Measurements from ENCODE around the gene AP1G1. TPM values are rescaled to one million over a fixed set of nuclear protein-coding genes. Genes with fewer than 3 reads are reported as not detected.
"Not testable (repeated sequence)": the region's sequence is repeated elsewhere in the genome, so short reads cannot be mapped to it uniquely, and the experiment has no call there.

AP1G1 gene
- total RNA-seq, 1 experiment from 2014 or later, result 51.2 TPM

- POLR2A ChIA-PET (ENCODE audit: unreplicated experiment), result no interaction called here
- no peak overlapping the region for H3K4me3 ChIP-seq (ENCODE audit: low read length)
- no peak overlapping the region for H2AFZ ChIP-seq (ENCODE audit: low read length)
- H3K79me2 ChIP-seq (ENCODE audit: low read length), result peaks cover 28% of the 10 kb centered on the region
- H3K9me3 ChIP-seq (ENCODE audit: low read length), result no peaks in the 10 kb centered on the region
- H3K4me1 ChIP-seq (ENCODE audit: insufficient read depth, low read length), result peaks cover 10% of the 10 kb centered on the region
- H3K9ac ChIP-seq (ENCODE audit: low read length), result no peak overlapping the region
- BruUV-seq (replicated peaks), result no TSS peak
- H3K27ac ChIP-seq (ENCODE audit: low read length), result no peak overlapping the region
- TF ChIP-seq EZH2 (IDR thresholded peaks at IDR 0.05; ENCODE audit: low read length, unreplicated experiment), result no peak
- TF ChIP-seq EZH2phosphoT487 (IDR thresholded peaks at IDR 0.05; ENCODE audit: borderline replicate concordance, low read length), result no peak
- no peak for TF ChIP-seq CTCF (conservative IDR thresholded peaks at IDR 0.05; ENCODE audit: low read depth, low read length)
- H3K36me3 ChIP-seq (ENCODE audit: low read depth, low read length), result no peaks in the 10 kb centered on the region
- peaks cover 4% of the 10 kb centered on the region; the same call in 1 of the 2 replicates for H4K20me1 ChIP-seq (ENCODE audit: low read length)
- H3K9me2 ChIP-seq (replicated peaks; ENCODE audit: low read length), result no peaks in the 10 kb centered on the region
- no peaks in the 10 kb centered on the region for H3F3A ChIP-seq (ENCODE audit: low read length, unreplicated experiment)
- no peaks in the 10 kb centered on the region for H3K27me3 ChIP-seq (ENCODE audit: low read length)
- H3K4me2 ChIP-seq (ENCODE audit: low read length), result no peak overlapping the region
- intact Hi-C loops (cut with micrococcal nuclease), result no loop called here
- CTCF ChIA-PET, result no interaction called here
- ATAC-seq (no peak), DNase-seq (no peak)
These were observed 2.7 kb upstream of the AP1G1 start for GRCh38 chr16:71811261-71811803.

- H3K36me3 ChIP-seq (ENCODE audit: low read depth, low read length); H3K9ac ChIP-seq (ENCODE audit: low read length); H4K20me1 ChIP-seq (ENCODE audit: low read length); H3K4me3 ChIP-seq (ENCODE audit: low read length); DNase-seq; H2AFZ ChIP-seq (ENCODE audit: low read length); CTCF ChIA-PET; H3K4me2 ChIP-seq (ENCODE audit: low read length); ATAC-seq; H3K27ac ChIP-seq (ENCODE audit: low read length); POLR2A ChIA-PET (ENCODE audit: unreplicated experiment); H3K9me3 ChIP-seq (ENCODE audit: low read length); H3K9me2 ChIP-seq (replicated peaks; ENCODE audit: low read length); H3F3A ChIP-seq (ENCODE audit: low read length, unreplicated experiment); intact Hi-C loops (cut with micrococcal nuclease); BruUV-seq (replicated peaks); H3K27me3 ChIP-seq (ENCODE audit: low read length): not testable (repeated sequence)
- Histone ChIP-seq H3K4me1 (ENCODE audit: insufficient read depth, low read length) (peaks cover 11% of the 10 kb centered on the region), H3K79me2 (ENCODE audit: low read length) (peaks cover 40% of the 10 kb centered on the region)
These were observed 1.5 kb upstream of the AP1G1 start for GRCh38 chr16:71810155-71810530.

GRCh38 chr16:71807905-71808592, 585 bp downstream of the AP1G1 start:
- peak overlapping the region; percentile 93 for H3K27ac ChIP-seq (ENCODE audit: low read length)
- no peaks in the 10 kb centered on the region for H3K27me3 ChIP-seq (ENCODE audit: low read length)
- H3K79me2 ChIP-seq (ENCODE audit: low read length), result peaks cover 58% of the 10 kb centered on the region
- ATAC-seq, result peak; percentile 11
- no peak for DNase-seq
- intact Hi-C loops (cut with micrococcal nuclease), result loop anchor here (2.0 to 5.0 kb wide), 2 partner anchors 36 to 75 kb away; no protein-coding TSS in a partner anchor
- peaks cover 4% of the 10 kb centered on the region; the same call in 1 of the 2 replicates for H4K20me1 ChIP-seq (ENCODE audit: low read length)
- POLR2A ChIA-PET (ENCODE audit: unreplicated experiment), result interaction anchor here (1.5 kb wide), 1 partner anchor 38 kb away, joined by 4 read pairs; the partner anchor contains the start of gene ATXN1L
- CTCF ChIA-PET, result no interaction called here
- H3K4me3 ChIP-seq (ENCODE audit: low read length), result peak overlapping the region; percentile 80
- no peaks in the 10 kb centered on the region for H3K9me3 ChIP-seq (ENCODE audit: low read length)
- no peaks in the 10 kb centered on the region for H3K36me3 ChIP-seq (ENCODE audit: low read depth, low read length)
- TF ChIP-seq EZH2phosphoT487 (IDR thresholded peaks at IDR 0.05; ENCODE audit: borderline replicate concordance, low read length), result no peak
- no peak for TF ChIP-seq EZH2 (IDR thresholded peaks at IDR 0.05; ENCODE audit: low read length, unreplicated experiment)
- TF ChIP-seq CTCF (conservative IDR thresholded peaks at IDR 0.05; ENCODE audit: low read depth, low read length), result no peak
- peak overlapping the region; percentile 84 for H2AFZ ChIP-seq (ENCODE audit: low read length)
- BruUV-seq (replicated peaks), result no TSS peak
- H3K9ac ChIP-seq (ENCODE audit: low read length), result peak overlapping the region; percentile 95
- peaks cover 11% of the 10 kb centered on the region for H3K4me1 ChIP-seq (ENCODE audit: insufficient read depth, low read length)
- H3K4me2 ChIP-seq (ENCODE audit: low read length), result peak overlapping the region; percentile 95
- no peaks in the 10 kb centered on the region for H3F3A ChIP-seq (ENCODE audit: low read length, unreplicated experiment)
- no peaks in the 10 kb centered on the region for H3K9me2 ChIP-seq (replicated peaks; ENCODE audit: low read length)

Measured in PC-3 (cell line).